Ramos (cell line): ENCODE data around the gene TCF19.

ENCODE experiments used
- in situ Hi-C: fragments of 300-500 bp; cut with MboI; formaldehyde crosslinking; loops from one replicate; pipeline ENCODE4 v1.14.3; 2022; ENCODE audit warnings: low sequenced_read_pairs; ENCODE audit not compliant: unreplicated experiment

TCF19 gene

DNA sequence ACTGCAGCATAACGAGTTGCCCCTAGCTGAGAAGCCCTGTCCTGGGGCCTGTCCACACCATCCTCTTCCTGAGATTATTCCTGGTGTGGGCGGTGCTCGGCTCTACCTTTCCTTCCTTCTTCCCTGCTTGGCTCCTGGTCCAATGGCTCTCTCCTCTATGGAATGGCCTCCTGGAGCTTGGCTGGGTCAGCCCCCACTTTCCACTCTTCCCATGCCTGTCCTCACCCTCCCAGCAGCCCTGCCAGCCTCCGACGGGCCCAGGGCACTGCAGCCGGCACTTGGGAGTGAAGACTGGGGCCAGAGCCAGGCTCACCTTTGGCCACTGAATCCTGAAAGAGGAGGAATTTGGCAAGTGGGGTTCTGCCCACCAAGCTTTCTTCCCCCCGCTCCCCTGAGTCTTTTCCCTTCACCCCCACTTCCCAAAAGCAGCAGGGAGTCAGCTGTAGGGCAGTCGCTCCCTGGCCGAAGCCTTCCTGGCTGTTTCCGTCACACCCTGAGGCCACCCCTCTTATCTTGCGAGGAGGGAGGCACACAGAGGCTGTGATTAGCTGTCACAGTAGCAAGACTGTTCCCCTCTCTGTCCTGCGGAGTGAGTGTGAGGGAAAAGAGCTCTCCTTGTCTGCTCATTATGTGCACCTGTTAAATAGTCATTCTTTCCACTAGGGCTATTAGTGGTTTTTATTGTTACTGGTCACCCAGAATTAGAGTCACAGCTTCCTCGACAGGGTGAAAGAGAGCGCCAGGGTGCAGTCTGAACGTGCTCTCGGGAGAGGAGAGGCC, 31.8 kb upstream of the TCF19 start:
- in situ Hi-C loops = no loop called here

DNA sequence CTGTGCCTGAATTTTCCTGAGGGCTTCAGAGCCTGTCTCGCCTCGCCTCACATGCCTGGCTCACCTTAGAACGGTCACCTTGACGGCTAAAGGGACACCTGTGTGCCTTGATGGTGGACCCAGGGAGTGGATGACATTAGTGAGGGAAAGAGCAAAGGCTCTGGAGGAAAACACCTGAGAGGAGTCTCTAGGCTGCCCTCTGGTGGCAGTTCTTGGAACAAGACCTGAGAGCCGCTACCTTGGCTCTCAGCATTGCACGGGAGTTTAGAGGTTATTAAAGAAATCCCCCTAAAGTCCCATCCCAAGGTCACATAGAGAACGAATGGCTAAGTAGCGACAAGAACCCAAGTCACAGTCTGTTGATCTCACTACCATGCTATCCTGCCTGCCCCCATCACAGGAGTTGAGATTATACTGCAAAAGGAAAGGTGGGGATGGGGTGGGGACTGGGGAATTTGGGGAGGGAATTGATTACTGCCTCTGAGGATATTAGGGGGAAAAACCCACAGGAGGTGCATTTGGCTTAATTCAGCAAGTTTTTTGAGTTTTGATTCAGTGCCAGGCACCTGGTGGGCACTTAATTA, 30.2 kb upstream of the TCF19 start:
- in situ Hi-C loops = no loop called here

DNA sequence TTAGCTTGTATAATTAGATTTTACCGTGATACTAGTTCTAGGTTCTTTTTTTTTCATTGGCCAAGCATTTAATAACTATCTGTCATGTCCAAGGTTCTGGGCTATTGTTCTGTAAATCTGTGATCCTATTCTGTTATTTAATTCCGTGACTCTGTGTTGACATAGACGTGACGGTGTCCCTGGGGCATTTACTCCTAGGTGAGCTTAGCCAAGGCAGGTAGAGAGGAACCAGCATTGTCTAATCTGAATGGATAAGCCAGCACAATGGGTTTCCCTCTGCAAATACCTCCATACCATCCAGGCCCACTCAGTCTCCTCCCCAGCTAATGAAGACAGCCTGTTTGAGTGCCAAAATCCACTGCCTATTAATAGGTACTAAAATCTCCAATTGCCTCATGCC, 29.3 kb upstream of the TCF19 start:
- in situ Hi-C loops = no loop called here

DNA sequence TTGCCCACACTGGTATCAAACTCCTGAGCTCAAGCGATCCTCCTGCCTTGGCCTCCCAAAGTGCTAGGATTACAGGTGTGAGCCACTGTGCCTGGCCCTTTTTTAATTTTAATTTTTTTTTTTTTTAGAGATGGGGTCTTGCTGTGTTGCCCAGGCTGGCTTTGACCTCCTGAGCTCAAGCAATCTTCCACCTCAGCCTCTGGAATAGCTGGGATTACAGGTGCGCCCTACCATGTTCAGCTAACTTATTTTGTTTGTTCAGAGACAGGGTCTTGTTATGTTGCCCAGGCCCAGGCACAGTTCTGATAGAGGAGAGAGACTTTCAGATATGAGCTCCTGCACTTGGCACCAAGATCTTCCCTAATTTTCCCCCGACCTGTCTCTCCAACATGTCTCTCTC, 27.6 kb upstream of the TCF19 start:
- in situ Hi-C loops = no loop called here

DNA sequence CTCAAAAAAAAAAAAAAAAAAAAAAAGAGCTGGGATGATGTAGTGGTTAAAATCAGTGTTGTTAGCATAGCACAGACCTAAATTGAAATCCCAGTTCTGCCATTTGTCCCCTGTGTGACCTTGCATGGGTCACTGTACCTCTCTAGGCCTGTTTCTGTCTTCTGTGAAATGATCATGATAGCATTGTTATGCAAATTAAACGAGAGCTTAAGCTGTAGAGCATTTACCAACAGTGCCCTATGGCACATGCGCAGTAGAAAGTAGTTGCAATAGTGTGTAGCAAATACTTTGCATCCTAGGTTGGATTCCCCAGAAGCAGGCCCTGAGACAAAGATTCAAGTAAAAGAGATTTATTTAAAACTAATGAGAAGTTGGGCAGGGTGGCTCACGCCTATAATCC, 26.8 kb upstream of the TCF19 start:
- in situ Hi-C loops = no loop called here

DNA sequence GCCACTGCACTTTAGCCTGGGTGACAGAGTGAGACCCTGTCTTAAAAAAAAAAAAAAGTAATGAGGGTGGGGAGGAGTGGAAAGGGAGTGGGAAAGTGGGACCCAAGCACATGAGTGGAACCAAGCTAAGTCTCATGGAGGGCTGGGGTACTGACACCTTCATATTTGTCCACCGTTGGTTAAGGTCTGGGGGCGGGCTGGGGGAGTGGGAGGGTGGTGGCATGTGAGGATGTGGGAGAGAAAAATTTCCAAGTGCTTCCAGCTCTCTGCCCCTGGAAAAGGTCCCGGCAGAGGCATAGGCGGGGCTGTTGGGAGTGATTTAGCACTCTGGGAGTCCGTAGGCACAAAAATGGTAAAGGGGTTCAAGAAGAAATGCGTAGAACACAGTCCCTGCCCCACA, 25.6 kb upstream of the TCF19 start:
- in situ Hi-C loops = no loop called here

DNA sequence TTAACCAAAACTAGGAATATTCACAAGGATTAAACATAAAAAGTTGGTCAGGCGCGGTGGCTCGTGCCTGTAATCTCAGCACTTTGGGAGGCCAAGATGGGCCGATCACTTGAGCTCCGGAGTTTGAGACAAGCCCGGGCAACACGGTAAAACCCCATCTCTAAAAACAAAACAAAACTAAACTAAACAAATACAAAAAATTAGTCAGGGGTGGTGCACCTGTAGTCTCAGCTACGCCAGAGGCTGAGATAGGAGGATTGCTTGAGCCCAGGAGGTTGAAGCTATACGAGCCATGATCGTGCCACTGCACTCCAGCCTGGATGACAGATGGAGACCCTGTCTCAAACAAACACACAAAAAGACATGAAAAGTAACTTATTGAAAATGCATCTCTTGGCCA, 22.7 kb upstream of the TCF19 start:
- in situ Hi-C loops = loop anchor here (5.0 kb wide), 2 partner anchors 57 to 232 kb away; no protein-coding TSS in a partner anchor

DNA sequence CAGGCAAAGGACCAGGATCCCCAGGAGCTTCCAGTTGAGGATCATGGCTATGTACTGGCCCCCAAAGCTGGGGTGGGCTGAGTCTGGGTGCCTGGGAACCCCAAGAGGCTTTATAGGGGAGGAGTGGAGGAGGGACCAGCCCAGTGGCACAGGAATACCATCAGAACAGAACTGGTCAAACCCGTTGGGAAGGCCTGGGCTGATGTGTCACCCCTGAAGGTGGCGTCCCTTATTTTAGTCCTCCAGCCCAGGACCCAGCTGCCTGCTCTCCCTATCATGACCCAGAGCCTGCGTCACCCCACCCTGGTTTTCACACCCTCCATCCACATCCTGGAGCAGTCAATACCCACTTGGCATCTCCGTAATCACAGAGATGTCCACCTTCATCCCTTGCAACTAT, 19.4 kb upstream of the TCF19 start, which contains the start of gene PSORS1C2:
TSS of gene PSORS1C2 (minus strand) at position 85 of the 400 bp plus-strand sequence. CDS start at position 45, 40 bp downstream.
- in situ Hi-C loops = loop anchor here (5.0 kb wide), 2 partner anchors 53 to 228 kb away; no protein-coding TSS in a partner anchor

DNA sequence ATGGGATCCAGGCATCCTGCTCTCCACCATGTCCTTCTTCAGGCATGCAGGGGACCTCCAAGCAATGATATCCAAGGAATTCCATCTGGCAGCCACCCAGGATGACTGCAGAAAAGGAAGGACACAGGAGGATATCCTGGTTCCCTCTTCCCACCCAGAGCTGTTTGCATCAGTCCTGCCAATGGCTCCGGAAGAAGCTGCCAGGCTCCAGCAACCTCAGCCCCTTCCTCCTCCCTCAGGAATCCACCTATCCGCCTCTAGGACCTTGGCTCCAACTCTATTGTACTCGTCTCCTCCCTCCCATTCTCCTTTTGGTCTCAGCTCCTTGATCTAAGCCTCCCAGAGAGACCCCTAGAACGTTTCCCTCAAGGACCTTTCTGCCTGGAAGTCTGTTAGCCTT, 18.8 kb upstream of the TCF19 start:
- in situ Hi-C loops = loop anchor here (5.0 kb wide), 2 partner anchors 53 to 228 kb away; no protein-coding TSS in a partner anchor

DNA sequence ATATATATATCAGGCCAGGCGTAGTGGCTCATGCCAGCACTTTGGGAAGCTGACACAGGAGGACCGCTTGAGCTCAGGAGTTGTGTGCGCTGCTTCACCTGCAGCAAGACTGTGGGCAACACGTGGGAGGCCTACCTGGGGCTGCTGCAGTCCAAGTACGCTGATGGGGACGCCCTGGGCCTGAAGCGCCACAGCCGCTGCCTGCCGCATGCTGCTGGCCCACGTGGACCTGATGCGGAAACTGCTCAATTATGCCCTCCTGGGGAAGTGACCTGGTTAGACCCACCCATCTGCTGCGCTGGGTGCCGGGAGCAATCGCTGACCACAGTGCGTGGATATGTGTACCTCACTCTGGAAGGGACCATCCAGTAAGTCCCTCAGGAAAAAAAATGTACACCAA, 17.7 kb upstream of the TCF19 start:
- in situ Hi-C loops = no loop called here

DNA sequence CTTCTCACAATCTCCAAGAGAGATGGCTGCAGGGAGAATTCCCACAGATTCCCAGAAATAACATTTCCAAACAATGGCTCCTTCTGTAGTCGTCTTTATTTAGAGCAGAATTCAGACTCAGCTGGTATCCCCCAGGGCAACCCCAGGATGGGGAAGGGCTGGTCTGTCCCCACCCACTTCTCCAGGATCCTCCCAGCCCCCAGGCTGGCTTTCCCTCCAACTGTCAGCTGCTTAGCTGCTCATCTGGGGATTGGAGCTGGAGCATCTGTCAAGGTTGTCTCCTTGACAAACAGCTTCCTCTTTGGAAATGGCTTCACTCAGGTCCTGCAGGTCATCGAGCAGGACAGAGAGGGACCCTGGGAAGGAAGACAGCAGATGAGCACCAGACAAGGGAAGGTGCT, 16.0 kb upstream of the TCF19 start:
- in situ Hi-C loops = no loop called here

DNA sequence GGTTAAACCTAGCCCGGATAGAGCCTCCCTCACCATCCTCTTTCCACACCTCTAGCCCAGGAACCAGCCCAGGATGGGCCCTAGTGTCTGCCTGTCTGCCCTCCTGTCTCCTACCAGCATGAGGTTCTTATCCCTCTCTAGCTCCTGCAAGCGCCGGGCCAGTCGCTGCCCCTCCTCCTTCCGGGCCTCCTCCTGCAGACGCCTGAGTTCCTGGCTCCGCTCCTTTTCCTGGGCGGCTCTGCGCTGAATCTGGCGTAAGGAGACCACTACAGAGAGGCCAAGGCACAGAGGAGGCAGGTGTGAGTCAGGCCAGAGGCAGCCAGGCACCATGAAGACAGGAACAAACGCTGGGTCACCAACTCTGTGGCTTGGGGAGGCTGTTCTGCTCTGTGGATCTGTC, 15.2 kb upstream of the TCF19 start:
- in situ Hi-C loops = no loop called here

DNA sequence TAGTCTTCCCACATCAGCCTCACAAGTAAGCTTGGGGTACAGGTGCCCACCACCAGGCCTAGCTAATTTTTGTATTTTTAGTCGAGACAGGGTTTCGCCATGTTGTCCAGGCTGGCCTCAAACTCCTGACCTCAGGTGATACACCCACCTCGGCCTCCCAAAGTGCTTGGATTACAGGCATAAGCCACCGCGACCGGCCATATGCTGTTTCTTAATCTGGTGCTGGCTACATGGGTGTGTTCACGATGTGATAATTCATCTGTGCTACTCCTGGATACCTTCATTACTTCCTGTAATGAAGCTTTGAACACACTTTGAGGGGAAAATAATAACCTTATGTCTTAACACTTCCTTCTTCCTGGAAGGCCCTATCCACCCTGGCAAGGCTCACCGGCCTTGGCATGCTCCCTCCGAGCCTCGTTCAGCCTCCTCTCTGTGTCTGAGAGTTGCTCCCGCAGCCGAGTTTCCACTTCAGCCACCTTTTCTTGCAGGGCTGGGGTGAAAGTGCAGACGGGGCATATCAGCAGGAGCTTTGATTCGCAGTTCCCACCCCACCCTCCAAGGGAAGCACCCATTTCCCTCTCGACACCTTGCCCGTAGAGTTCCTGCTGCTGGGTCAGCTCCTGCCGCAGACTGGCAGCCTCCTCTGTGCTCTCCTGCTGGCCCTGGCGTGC, 14.0 kb upstream of the TCF19 start:
- in situ Hi-C loops = no loop called here

DNA sequence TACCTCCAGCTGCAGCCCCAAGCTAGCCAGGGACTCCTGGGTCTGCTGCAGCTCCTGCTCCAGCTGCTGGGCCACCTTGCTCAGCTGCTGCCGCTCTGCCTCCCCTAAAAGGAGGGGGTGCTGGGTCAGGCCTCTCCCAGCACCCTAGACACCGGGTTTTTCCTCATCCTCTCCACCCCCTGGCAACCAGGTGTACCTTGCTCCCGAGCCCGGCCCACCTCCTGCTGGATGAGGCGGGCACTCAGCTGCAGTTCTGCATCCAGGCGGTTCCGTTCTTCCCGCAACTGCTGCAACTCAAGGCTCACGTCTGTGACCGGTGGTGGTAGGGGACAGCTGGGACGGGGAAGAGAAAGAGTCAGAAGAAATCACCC, 13.4 kb upstream of the TCF19 start:
- in situ Hi-C loops = no loop called here

DNA sequence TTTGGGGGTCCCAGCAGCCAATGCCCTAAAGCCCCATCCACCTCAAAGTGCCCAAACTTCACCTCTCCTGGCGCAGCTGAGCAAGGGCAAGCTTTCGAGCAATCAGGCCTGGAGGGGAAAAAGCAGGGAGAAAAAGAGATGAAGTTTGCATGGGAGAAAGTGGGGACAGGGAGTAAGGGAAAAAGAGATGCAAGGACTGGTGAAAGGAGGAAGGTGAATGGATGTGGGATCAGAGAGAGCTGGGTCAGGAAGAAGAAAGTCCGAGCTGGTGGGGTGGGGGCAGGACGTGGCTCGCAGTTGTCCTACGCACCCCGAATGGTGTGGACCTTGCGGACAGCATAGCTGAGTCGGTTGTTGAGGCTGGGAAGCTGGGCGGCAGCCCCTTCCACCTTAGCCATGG, 13.0 kb upstream of the TCF19 start:
- in situ Hi-C loops = no loop called here

DNA sequence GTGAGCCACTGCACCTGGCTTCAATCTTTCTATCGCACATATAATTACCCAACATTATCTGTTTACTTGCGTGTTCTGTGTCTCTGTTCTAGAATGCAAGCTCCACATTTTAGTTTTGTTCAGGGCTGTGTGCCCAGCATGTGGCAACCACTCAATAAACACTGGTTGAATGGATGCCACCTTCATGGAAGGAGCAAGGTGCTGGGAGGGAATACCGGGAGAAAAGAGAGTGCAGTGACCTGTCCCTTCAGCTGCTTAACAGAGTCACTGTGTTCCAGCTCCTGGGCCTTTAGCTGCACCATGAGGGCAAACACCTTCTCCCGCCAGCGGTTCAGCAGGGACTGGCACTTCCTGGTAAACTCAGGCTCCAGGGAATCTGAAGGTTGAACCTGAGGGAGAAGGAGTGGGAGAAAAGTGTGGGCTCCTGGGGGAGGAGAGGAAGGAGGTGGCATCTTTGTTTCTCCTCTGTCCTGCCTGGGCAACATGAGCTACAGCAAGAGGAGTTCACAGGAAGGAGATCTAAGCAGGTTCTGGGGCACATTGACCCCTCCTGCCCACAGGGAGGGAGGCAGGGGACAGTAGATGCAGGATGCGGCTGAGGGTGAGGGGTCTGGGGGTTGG, 8.5 kb upstream of the TCF19 start:
- in situ Hi-C loops = no loop called here

DNA sequence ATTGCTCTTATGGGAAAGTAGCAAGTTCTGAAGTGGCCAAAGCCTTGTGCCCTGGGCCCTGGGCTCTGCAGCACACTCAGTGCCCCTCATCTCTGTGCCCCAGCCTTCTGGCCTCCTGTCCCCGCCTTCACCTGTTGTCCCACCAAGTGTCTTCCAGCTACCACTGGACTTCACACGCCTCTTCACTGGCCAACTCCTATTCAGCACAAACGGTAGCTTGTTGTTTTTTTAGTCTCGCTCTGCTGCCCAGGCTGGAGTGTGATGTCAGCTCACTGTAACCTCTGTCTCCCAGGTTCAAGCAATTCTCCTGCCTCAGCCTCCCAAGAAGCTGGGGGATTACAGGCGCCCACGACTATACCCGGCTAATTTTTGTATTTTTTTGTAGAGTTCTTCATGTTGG, 5.6 kb upstream of the TCF19 start:
- in situ Hi-C loops = no loop called here

DNA sequence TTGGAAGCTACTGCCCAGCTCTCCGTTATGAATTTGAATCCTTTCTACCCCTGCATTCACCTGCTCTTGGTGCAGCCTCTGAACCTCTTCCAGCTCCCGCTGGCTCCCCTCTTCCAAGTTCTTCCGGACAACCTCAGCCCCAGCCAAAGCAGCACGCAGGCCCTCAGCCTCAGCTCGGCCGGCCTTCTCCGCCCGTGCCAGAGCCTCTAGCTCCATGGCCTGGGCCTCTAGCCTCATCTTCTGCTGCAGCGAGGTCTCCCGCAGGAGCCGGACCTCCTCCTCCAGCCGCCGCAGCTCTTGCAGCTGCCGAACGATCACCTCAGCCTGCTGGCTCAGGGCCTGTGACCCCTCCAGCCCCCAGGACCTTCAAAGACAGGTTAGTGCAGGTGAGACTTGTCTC, 4.0 kb upstream of the TCF19 start:
- in situ Hi-C loops = no loop called here

DNA sequence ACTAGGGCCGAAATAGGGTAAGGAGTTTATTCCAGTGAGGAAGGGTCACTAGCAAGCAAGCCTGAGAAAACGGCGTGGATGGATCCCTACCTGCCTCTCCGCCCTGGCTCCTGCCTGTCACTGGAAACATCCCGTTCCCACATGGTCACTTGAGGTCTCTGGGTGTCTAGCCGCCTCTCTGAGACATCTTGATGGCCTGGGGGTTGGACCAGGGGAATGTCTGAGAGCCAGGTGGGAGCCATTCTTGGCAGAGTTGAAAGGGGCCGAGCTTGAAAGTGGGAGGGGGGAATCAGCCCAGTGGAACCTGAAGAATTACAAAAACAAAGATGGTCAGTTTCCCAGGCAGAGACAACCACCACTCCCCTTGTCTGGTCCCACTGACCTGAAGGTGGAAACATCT, 1.7 kb upstream of the TCF19 start:
- in situ Hi-C loops = no loop called here

DNA sequence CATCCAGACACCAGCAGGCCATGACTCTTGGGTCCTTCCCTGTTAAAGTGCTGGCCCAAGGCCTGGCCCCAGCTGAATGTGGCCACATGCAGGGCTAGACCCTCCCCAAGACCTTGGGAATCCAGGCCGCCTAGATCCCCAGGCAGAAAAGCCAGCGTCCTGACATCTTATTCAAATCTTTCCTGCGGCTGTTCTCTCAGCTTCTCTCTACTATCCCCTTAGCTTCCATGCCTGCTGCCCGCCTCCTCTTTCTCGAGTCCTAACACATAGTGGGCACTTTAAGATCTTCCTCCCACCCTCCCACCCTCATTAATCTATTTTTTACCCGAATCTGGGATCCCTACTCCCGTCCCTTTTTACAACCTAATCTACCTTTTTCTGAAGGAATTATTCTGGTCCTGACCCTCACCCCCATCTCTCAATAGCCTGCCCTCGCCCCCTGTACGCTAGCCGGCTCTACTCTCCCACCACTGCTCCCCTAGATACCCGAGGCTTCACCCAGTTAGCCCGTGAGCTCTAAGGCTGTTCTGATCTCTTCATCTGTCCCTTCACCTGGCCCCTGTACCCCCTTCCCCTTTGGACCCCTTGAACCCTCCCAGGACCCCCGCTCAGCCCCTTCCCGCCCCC, 763 bp upstream of the TCF19 start, which contains the start of gene CCHCR1:
TSS of gene CCHCR1 (minus strand) at position 290 of the 627 bp plus-strand sequence. CDS start at position 88, 202 bp downstream.
- in situ Hi-C loops = no loop called here
